ENCODE results near the gene POC1A. TPM values are rescaled to one million over a fixed set of nuclear protein-coding genes. Genes with fewer than 3 reads are reported as not detected.

Gene POC1A
- polyA plus RNA-seq, 1 donor (not counting 4 experiments of a cell fraction or from before 2014, with no cell fraction given) = 11.5 TPM

GRCh38 chr3:52108302-52109232, 45.7 kb downstream of the POC1A start:
- Histone ChIP-seq H3K79me2 (ENCODE audit: control insufficient read depth, insufficient read depth, low read length) (no peaks in the 10 kb centered on the region), H3K27me3 (ENCODE audit: control insufficient read depth, extremely low read depth, insufficient read depth, low read length) (no peaks in the 10 kb centered on the region), H3K9me3 (ENCODE audit: control insufficient read depth, low read depth, low read length) (no peaks in the 10 kb centered on the region), H3K9ac (ENCODE audit: control insufficient read depth, extremely low read depth, insufficient read depth, low read length) (no peak overlapping the region), H3K4me1 (ENCODE audit: control insufficient read depth, extremely low read depth, insufficient read depth, low read length) (peaks cover 20% of the 10 kb centered on the region), H2AFZ (ENCODE audit: control insufficient read depth, low read length) (no peak overlapping the region), H3K4me2 (ENCODE audit: control insufficient read depth, extremely low read depth, insufficient read depth, low read depth, low read length) (no peak overlapping the region), H3K27ac (ENCODE audit: control insufficient read depth, insufficient read depth, low read length) (no peak overlapping the region), H3K9me1 (ENCODE audit: control insufficient read depth, extremely low read depth, insufficient read depth, low read length) (peaks cover 3% of the 10 kb centered on the region), H4K20me1 (ENCODE audit: control insufficient read depth, extremely low read depth, insufficient read depth, low read length) (no peaks in the 10 kb centered on the region), H3K36me3 (ENCODE audit: control insufficient read depth in 2 of 2, extremely low read depth in 1 of 2, insufficient read depth in 2 of 2, low read length in 2 of 2) (peaks cover 1 to 19% of the 10 kb centered on the region in 2 experiments), H3K4me3 (ENCODE audit: control insufficient read depth in 2 of 3, extremely low read depth in 1 of 3, insufficient read depth in 2 of 3, low read depth in 1 of 3, low read length in 3 of 3) (no peak overlapping the region)
- no peak for DNase-seq (ENCODE audit: low read depth, low spot score)
- no peak for TF ChIP-seq EZH2 (IDR thresholded peaks at IDR 0.05; ENCODE audit: low read length)
- no peak for TF ChIP-seq CTCF (optimal IDR thresholded peaks at IDR 0.05 in 1 of 3, IDR thresholded peaks at IDR 0.05 in 1 of 3, conservative IDR thresholded peaks at IDR 0.05 in 1 of 3; ENCODE audit: extremely low read depth in 1 of 3, insufficient read depth in 2 of 3, low read length in 3 of 3)
- dilution Hi-C loops (cut with MboI; ENCODE audit: extremely low pct_ligation_motif_present, low sequenced_read_pairs) = no loop called here
- FAIRE-seq = no peak

- peak overlapping the region; percentile 79 for H3K27ac ChIP-seq (ENCODE audit: control insufficient read depth, insufficient read depth, low read length)
- H3K9me1 ChIP-seq (ENCODE audit: control insufficient read depth, extremely low read depth, insufficient read depth, low read length) = peaks cover 3% of the 10 kb centered on the region
- H3K79me2 ChIP-seq (ENCODE audit: control insufficient read depth, insufficient read depth, low read length) = no peaks in the 10 kb centered on the region
- peaks cover 20% of the 10 kb centered on the region for H3K4me1 ChIP-seq (ENCODE audit: control insufficient read depth, extremely low read depth, insufficient read depth, low read length)
- H3K9ac ChIP-seq (ENCODE audit: control insufficient read depth, extremely low read depth, insufficient read depth, low read length) = peak overlapping the region; percentile 55
- dilution Hi-C loops (cut with MboI; ENCODE audit: extremely low pct_ligation_motif_present, low sequenced_read_pairs) = no loop called here
- peak overlapping the region; percentile 79 for H3K4me2 ChIP-seq (ENCODE audit: control insufficient read depth, extremely low read depth, insufficient read depth, low read depth, low read length)
- no peaks in the 10 kb centered on the region for H3K9me3 ChIP-seq (ENCODE audit: control insufficient read depth, low read depth, low read length)
- H3K4me3 ChIP-seq (ENCODE audit: control insufficient read depth in 2 of 3, extremely low read depth in 1 of 3, insufficient read depth in 2 of 3, low read depth in 1 of 3, low read length in 3 of 3) = peak overlapping the region in 1 of 3 experiments; percentile 23
- peak; percentile 98 for FAIRE-seq
- peak overlapping the region; percentile 73 for H2AFZ ChIP-seq (ENCODE audit: control insufficient read depth, low read length)
- H3K36me3 ChIP-seq (ENCODE audit: control insufficient read depth in 2 of 2, extremely low read depth in 1 of 2, insufficient read depth in 2 of 2, low read length in 2 of 2) = peaks cover 1 to 22% of the 10 kb centered on the region in 2 experiments
- TF ChIP-seq EZH2 (IDR thresholded peaks at IDR 0.05; ENCODE audit: low read length) (no peak), CTCF (optimal IDR thresholded peaks at IDR 0.05 in 1 of 3, IDR thresholded peaks at IDR 0.05 in 1 of 3, conservative IDR thresholded peaks at IDR 0.05 in 1 of 3; ENCODE audit: extremely low read depth in 1 of 3, insufficient read depth in 2 of 3, low read length in 3 of 3) (peak in 1 of 3 experiments; percentile 34)
- no peaks in the 10 kb centered on the region for H3K27me3 ChIP-seq (ENCODE audit: control insufficient read depth, extremely low read depth, insufficient read depth, low read length)
- no peak for DNase-seq (ENCODE audit: low read depth, low spot score)
- H4K20me1 ChIP-seq (ENCODE audit: control insufficient read depth, extremely low read depth, insufficient read depth, low read length) = no peaks in the 10 kb centered on the region
Measured at GRCh38 chr3:52106951-52107611, 47.1 kb downstream of the POC1A start.

All from keratinocyte (primary cell).